NCI-H2029 (cell line): ENCODE data around the gene PRSS53.

ENCODE experiments used
- DNase-seq: peaks from one replicate; lab custom pipeline; 2025; lab: John Stamatoyannopoulos, UW

Gene PRSS53

GRCh38 chr16:31043898-31044481, 44.8 kb downstream of the PRSS53 start:
- DNase-seq, result no peak

GRCh38 chr16:31043352-31043751, 45.4 kb downstream of the PRSS53 start:
- no peak for DNase-seq

DNA sequence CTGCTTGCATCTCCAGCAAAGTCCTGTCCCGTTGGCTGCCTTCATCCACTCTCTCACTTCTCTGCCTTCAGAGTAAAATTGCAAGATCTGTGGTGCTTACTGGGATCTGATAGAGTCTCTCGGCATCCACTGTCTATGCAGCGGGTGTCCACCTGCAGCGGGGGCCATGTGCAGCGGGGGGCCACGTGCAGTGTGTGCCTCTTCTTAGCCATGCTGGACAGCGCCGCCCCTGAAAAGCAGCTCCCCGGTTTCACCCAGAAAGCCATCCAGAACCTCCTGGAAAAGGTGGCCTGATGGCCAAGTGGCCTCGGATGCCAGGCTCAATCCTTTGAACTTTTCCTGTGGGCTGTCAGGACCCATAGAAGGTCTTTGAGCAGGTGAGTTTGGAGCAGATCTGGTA, 45.9 kb downstream of the PRSS53 start:
- no peak for DNase-seq

GRCh38 chr16:31038993-31039392, 49.8 kb downstream of the PRSS53 start:
- no peak for DNase-seq

DNA sequence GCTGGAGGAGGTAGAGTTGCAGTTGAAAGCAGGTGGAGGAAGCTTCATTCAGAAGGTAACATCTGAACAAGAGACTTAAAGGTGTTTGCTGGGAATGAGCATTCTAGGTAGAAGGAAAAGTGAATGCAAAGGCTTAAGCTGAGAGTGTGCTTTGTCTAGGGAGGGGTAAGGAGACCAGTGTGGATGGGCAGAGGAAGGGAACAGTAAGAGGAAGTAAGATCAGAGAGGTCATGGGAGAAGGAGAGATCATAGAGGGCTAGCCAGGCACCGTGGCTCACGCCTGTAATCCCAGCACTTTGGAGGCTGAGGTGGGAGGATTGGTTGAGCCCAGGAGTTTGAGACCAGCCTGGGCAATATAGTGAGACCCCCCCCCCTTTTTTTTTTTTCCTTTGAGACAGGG, 52.1 kb downstream of the PRSS53 start:
- DNase-seq, result no peak

- DNase-seq, result peak; percentile 63
These were observed 54.8 kb downstream of the PRSS53 start for GRCh38 chr16:31033709-31034492.
